GM23248 (cell line): ENCODE results near the gene PLEKHD1.

Experiments used
- EZH2 ChIP-seq: fragments of 200-600 bp; sonication (generic); IDR thresholded peaks from 2 replicates; pipeline ENCODE4 v1.6.1; 2018; ENCODE audit warnings: antibody characterized with exemption, mild to moderate bottlenecking; ENCODE audit not compliant: insufficient read depth, poor library complexity, severe bottlenecking
- EZH2phosphoT487 ChIP-seq: fragments of 200-600 bp; sonication (generic); IDR thresholded peaks from 2 replicates; pipeline ENCODE4 v1.6.1; 2018; ENCODE audit warnings: antibody characterized with exemption, moderate library complexity, mild to moderate bottlenecking, low read depth; ENCODE audit not compliant: insufficient read depth

DNA sequence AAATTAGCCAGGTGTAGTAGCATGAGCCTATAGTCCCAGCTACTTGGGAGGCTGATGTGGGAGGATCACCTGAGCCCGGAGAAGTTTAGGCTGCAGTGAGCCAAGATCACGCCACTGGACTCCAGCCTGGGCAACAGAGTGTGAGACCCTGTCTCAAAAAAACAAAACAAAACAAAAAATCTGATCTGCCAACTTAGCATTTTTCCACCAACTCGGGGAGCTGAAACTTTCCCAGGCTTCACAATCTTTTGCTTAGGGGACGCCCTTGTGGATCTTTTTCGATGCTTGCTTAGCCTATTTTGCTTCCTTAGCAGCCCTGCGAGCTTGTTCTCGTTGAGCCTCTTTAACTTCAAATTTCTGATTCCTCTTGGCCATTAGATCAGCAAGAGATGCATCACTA, 76.3 kb downstream of the PLEKHD1 start:
- TF ChIP-seq EZH2, result no peak
- no peak for TF ChIP-seq EZH2phosphoT487
